Measurements from ENCODE around the gene OR8J1.
"Not testable (repeated sequence)": the region's sequence is repeated elsewhere in the genome, so short reads cannot be mapped to it uniquely, and the experiment has no call there.

The OR8J1 gene

GRCh38 chr11:56353991-56354390 lies at the start of gene OR8J1:
TSS of gene OR8J1 (plus strand) at chr11:56354291. CDS start at chr11:56360247, 5,956 bp downstream.
- no peak for DNase-seq (ENCODE audit: low read depth)

- DNase-seq (ENCODE audit: low read depth), result no peak
These were observed 46.3 kb upstream of the OR8J1 start for GRCh38 chr11:56307836-56308235.

DNA sequence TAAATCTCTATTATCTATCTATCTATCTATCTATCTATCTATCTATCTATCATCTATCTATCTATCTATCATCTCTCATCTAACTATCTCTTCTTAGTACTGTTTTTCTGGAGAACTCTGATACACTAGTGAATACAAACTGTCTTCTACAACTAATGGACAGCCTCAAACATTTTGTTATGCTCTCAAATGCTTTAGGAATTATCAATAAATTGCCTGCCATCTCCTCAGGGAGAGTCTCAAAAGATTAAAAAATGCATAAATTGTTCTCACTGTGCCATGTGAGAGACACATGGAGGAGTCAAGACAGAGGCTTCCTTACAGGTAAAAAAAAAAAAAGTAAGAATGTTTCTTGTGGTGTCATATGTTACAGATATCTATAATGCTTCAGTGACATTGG lies 39.2 kb upstream of the OR8J1 start, which contains the start of gene OR8K3:
OR8K3 (plus strand) TSS at position 301 of the 400 bp plus-strand sequence. CDS start 3,163 bp downstream, outside the sequence.
- DNase-seq (ENCODE audit: low read depth), result no peak

GRCh38 chr11:56331861-56332491 lies 22.1 kb upstream of the OR8J1 start:
- no peak for DNase-seq (ENCODE audit: low read depth)

DNA sequence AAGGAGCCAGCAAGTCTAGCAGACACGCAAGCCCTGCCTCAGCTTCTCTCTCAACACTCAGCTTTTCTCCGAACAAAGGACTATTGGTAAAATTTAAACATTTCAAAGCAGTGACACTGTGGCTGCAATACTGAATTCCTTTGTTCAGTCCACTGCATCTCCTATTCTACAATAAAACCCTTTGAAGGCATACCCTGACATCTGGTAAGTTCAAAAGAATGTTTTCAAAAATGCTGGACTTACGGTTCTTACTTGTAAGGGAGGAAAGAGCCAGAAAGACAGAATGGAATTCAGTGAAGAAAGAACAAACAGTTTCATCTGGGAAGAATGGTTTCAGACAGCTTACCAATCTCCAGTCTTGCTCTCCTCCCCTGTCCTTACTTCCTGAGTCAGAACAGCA lies 20.9 kb upstream of the OR8J1 start:
- no peak for DNase-seq (ENCODE audit: low read depth)

GRCh38 chr11:56340289-56340688 lies 13.8 kb upstream of the OR8J1 start:
- DNase-seq (ENCODE audit: low read depth), result no peak

GRCh38 chr11:56345739-56346138 lies 8.4 kb upstream of the OR8J1 start, which contains the start of gene OR8K1:
TSS of gene OR8K1 (plus strand) at chr11:56346039. CDS start at chr11:56346039, 0 bp downstream.
- no peak for DNase-seq (ENCODE audit: low read depth)

DNA sequence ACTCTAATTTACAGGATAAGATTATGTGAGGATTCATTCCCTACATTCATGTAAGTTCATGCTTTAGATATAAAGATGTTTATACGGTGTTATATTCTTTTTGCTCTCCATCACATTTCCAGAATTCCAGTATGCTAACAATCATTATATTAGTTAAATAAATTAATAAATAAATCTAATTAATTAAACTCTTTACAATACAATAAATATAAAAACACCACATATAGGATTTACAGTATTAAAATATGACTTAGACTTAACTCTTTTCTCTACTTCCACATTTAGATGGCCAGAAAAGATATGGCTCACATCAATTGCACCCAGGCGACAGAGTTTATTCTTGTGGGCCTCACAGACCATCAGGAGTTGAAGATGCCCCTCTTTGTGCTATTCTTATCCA lies 21.2 kb downstream of the OR8J1 start, which contains the start of gene OR8U1:
OR8U1 (plus strand) TSS at position 301 of the 400 bp plus-strand sequence; CDS start at position 301, 0 bp downstream.
- no peak for DNase-seq (ENCODE audit: low read depth)

GRCh38 chr11:56380120-56380519 lies 26.0 kb downstream of the OR8J1 start:
- no peak for DNase-seq (ENCODE audit: low read depth)

DNA sequence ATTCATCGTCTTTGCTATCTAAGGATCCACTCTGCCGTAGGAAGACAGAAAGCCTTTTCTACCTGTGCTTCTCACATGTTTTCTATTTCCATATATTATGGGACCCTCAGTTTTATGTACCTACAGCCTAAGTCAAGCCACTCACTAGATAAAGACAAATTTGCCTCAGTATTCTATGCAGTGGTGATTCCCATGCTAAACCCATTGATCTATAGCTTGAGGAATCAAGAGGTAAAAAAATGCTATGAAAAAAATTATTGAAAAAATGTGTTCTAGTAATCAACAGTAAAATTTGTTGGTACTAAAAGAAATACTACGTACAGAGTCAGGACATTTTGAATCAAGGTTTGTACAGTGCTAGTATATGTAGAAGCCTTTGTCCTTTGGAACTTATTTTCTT lies 40.3 kb downstream of the OR8J1 start:
- no peak for DNase-seq (ENCODE audit: low read depth)

DNA sequence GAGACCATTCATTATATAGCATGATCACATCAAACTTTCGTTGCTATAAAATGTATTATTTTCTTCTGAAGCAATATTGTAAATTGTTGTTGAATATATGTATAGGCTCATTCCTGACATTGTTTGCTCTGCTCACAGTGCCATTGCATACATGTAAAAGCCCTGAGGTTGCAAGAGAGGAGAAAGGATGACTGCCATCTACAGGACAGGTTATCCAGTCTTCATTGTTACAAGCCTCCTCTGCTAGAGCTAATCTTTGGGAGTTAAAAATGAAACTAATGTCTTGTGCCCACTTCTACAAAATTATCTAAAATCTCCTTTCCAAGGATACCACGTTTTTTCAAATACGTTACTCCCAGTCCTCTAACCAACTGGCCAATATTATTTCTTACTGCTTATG lies 42.0 kb downstream of the OR8J1 start:
- DNase-seq (ENCODE audit: low read depth), result no peak

DNA sequence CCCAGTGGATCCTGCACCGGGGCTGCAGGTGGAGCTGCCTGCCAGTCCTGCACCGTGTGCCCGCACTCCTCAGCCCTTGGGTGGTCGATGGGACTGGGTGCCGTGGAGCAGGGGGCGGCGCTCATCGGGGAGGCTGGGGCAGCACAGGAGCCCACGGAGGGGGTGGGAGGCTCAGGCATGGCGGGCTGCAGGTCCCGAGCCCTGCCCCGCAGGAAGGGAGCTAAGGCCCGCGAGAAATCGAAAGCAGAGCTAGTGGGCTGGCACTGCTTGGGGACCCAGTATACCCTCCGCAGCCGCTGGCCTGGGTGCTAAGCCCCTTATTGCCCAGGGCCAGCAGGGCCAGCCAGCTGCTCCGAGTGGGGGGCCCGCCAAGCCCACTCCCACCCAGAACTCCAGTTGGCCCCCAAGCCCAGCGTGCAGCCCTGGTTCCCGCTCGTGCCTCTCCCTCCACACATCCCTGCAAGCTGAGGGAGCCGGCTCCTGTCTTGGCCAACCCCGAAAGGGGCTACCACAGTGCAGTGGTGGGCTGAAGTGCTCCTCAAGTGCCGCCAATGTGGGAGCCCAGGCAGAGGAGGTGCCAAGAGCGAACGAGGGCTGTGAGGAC lies 47.9 kb downstream of the OR8J1 start:
- DNase-seq (ENCODE audit: low read depth), result not testable (repeated sequence)

GRCh38 chr11:56404393-56404792 lies 50.3 kb downstream of the OR8J1 start:
- no peak for DNase-seq (ENCODE audit: low read depth)

DNA sequence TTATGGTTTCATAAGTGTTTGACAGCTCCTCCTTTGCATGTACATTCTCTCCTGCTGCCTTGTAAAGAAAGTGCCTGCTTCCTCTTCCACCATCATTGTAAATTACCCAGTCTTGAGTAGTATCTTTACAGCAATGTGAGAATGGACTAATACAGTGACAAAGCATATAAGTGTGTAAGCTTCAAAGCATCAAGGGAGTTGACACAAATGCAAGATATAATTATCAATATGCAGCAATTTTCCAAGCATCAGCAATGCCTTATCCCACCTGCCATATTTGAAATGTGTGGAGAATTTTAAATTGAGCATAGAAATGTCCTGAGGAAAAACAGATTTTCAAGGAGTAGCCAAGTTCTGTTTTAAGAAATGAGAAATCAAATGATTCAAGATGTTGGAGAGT lies 56.7 kb downstream of the OR8J1 start:
- no peak for DNase-seq (ENCODE audit: low read depth)
